Measurements from ENCODE around the gene PLEKHA1. TPM values are rescaled to one million over a fixed set of nuclear protein-coding genes. Genes with fewer than 3 reads are reported as not detected.

The PLEKHA1 gene
- total and polyA plus RNA-seq, 2 donors (not counting 1 experiment from before 2014, with no cell fraction given), result 9.0 to 34.0 TPM

GRCh38 chr10:122454071-122454470, 79.6 kb downstream of the PLEKHA1 start:
- Mint-ChIP-seq H3K9me3 (ENCODE audit: insufficient read depth) (no peaks in the 10 kb centered on the region), H3K27me3 (peaks cover 54% of the 10 kb centered on the region), H3K27ac (no peak overlapping the region), H3K4me1 (no peaks in the 10 kb centered on the region), H3K4me3 (no peak overlapping the region)
- Histone ChIP-seq H3K36me3 (replicated peaks in 1 of 2; ENCODE audit: control extremely low read depth in 1 of 2, control insufficient read depth in 1 of 2, extremely low read depth in 1 of 2, insufficient read depth in 2 of 2, low read length in 1 of 2) (no peaks in the 10 kb centered on the region), H3K9ac (ENCODE audit: low read length) (no peak overlapping the region), H3K79me2 (ENCODE audit: control insufficient read depth, insufficient read depth, low read length) (no peaks in the 10 kb centered on the region), H4K20me1 (ENCODE audit: control insufficient read depth, insufficient read depth, low read length, poor library complexity, severe bottlenecking) (no peaks in the 10 kb centered on the region), H2AFZ (ENCODE audit: insufficient read depth, low read depth, low read length, poor library complexity, severe bottlenecking) (no peak overlapping the region), H3K27me3 (replicated peaks in 1 of 4; ENCODE audit: control extremely low read depth in 1 of 4, control insufficient read depth in 3 of 4, insufficient read depth in 4 of 4, low read length in 3 of 4) (peaks cover 0 to 26% (median 8%) of the 10 kb centered on the region in 4 experiments), H3K9me3 (ENCODE audit: control extremely low read depth in 1 of 3, control insufficient read depth in 2 of 3, insufficient read depth in 1 of 3, low read length in 2 of 3) (peaks cover 0 to 6% (median 0%) of the 10 kb centered on the region in 3 donors), H3K4me2 (replicated peaks; ENCODE audit: low read depth, low read length, poor library complexity, severe bottlenecking) (no peak overlapping the region), H3K27ac (ENCODE audit: low read length in 2 of 2) (no peak overlapping the region), H3K4me1 (ENCODE audit: control insufficient read depth in 2 of 2, insufficient read depth in 2 of 2, low read length in 2 of 2) (peaks cover 0 to 1% of the 10 kb centered on the region in 2 donors), H3K4me3 (ENCODE audit: control extremely low read depth in 1 of 5, extremely low read depth in 1 of 5, insufficient read depth in 1 of 5, low read depth in 2 of 5, low read length in 4 of 5) (no peak overlapping the region)
- DNase-seq (no peak), ATAC-seq (ENCODE audit: low read depth) (no peak)
- TF ChIP-seq CTCF (IDR thresholded peaks at IDR 0.05), result no peak
- TF ChIP-seq EZH2 (IDR thresholded peaks at IDR 0.05; ENCODE audit: borderline replicate concordance, insufficient read depth, low read depth, low read length, poor library complexity, severe bottlenecking), result no peak
- no CpG with 5 or more reads among the region's 3 CpGs for WGBS (ENCODE audit: insufficient coverage)
- CTCF ChIA-PET, result interaction anchor here (1.2 kb wide), 1 partner anchor 155 kb away, joined by 5 read pairs; no protein-coding TSS in a partner anchor
- POLR2A ChIA-PET, result no interaction called here
- intact Hi-C loops (cut with micrococcal nuclease), result no loop called here

GRCh38 chr10:122454603-122455080, 80.1 kb downstream of the PLEKHA1 start, which contains the start of gene ARMS2:
TSS of gene ARMS2 (plus strand) at chr10:122454653. CDS start at chr10:122454728, 75 bp downstream.
- no peak within 1 kb of the TSS for H2AFZ ChIP-seq (ENCODE audit: insufficient read depth, low read depth, low read length, poor library complexity, severe bottlenecking)
- peaks cover 0 to 32% (median 13%) of the 10 kb centered on the region in 4 experiments for H3K27me3 ChIP-seq (replicated peaks in 1 of 4; ENCODE audit: control extremely low read depth in 1 of 4, control insufficient read depth in 3 of 4, insufficient read depth in 4 of 4, low read length in 3 of 4)
- DNase-seq, result no peak
- H3K4me1 ChIP-seq (ENCODE audit: control insufficient read depth in 2 of 2, insufficient read depth in 2 of 2, low read length in 2 of 2), result peaks cover 0 to 5% of the 10 kb centered on the region in 2 donors
- ATAC-seq (ENCODE audit: low read depth), result no peak
- H3K79me2 ChIP-seq (ENCODE audit: control insufficient read depth, insufficient read depth, low read length), result no peaks in the 10 kb centered on the region
- 80% methylated on average over 5 of the region's 7 CpGs for WGBS (ENCODE audit: insufficient coverage)
- H3K4me3 ChIP-seq (ENCODE audit: control extremely low read depth in 1 of 5, extremely low read depth in 1 of 5, insufficient read depth in 1 of 5, low read depth in 2 of 5, low read length in 4 of 5), result no peak within 1 kb of the TSS
- no peak within 1 kb of the TSS for H3K27ac Mint-ChIP-seq
- H3K36me3 ChIP-seq (replicated peaks in 1 of 2; ENCODE audit: control extremely low read depth in 1 of 2, control insufficient read depth in 1 of 2, extremely low read depth in 1 of 2, insufficient read depth in 2 of 2, low read length in 1 of 2), result no peaks in the 10 kb centered on the region
- peaks cover 0 to 6% (median 0%) of the 10 kb centered on the region in 3 donors for H3K9me3 ChIP-seq (ENCODE audit: control extremely low read depth in 1 of 3, control insufficient read depth in 2 of 3, insufficient read depth in 1 of 3, low read length in 2 of 3)
- H4K20me1 ChIP-seq (ENCODE audit: control insufficient read depth, insufficient read depth, low read length, poor library complexity, severe bottlenecking), result no peaks in the 10 kb centered on the region
- H3K4me3 Mint-ChIP-seq, result no peak within 1 kb of the TSS
- no peak within 1 kb of the TSS for H3K9ac ChIP-seq (ENCODE audit: low read length)
- no peak within 1 kb of the TSS for H3K4me2 ChIP-seq (replicated peaks; ENCODE audit: low read depth, low read length, poor library complexity, severe bottlenecking)
- H3K27ac ChIP-seq (ENCODE audit: low read length in 2 of 2), result no peak within 1 kb of the TSS
- intact Hi-C loops (cut with micrococcal nuclease), result no loop called here
- CTCF ChIA-PET, result interaction anchor here (1.2 kb wide), 1 partner anchor 156 kb away, joined by 5 read pairs; no protein-coding TSS in a partner anchor
- peaks cover 52% of the 10 kb centered on the region for H3K27me3 Mint-ChIP-seq
- H3K4me1 Mint-ChIP-seq, result no peaks in the 10 kb centered on the region
- TF ChIP-seq EZH2 (IDR thresholded peaks at IDR 0.05; ENCODE audit: borderline replicate concordance, insufficient read depth, low read depth, low read length, poor library complexity, severe bottlenecking) (no peak), CTCF (IDR thresholded peaks at IDR 0.05) (no peak)
- H3K9me3 Mint-ChIP-seq (ENCODE audit: insufficient read depth), result no peaks in the 10 kb centered on the region
- POLR2A ChIA-PET, result no interaction called here

Data from B cell (primary cell).